ENCODE measurements around the gene BCR.

The BCR gene

DNA sequence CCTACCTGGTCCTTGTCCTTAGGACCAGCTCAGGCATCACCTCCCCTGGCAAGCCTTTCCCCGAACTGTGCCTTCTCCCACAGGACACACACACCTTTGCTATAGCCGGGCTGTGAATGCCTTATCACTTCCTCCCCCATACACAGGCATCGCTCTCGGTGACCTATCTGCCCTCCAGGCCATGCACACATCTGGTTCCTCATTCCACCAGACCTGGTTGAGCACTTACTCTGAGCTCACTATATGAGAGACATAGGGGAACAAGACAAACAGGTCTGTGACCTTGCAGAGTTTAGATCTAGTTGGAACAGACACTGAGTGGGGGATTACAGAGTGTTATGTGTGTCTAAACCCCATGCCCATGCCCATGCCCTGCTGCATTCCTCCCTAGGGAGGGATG lies 3.1 kb upstream of the BCR start:
- ATAC-seq (no peak), DNase-seq (no peak)

- ATAC-seq (no peak), DNase-seq (peak; percentile 77)
Observed at GRCh38 chr22:23178512-23179254, 1.6 kb upstream of the BCR start.

DNA sequence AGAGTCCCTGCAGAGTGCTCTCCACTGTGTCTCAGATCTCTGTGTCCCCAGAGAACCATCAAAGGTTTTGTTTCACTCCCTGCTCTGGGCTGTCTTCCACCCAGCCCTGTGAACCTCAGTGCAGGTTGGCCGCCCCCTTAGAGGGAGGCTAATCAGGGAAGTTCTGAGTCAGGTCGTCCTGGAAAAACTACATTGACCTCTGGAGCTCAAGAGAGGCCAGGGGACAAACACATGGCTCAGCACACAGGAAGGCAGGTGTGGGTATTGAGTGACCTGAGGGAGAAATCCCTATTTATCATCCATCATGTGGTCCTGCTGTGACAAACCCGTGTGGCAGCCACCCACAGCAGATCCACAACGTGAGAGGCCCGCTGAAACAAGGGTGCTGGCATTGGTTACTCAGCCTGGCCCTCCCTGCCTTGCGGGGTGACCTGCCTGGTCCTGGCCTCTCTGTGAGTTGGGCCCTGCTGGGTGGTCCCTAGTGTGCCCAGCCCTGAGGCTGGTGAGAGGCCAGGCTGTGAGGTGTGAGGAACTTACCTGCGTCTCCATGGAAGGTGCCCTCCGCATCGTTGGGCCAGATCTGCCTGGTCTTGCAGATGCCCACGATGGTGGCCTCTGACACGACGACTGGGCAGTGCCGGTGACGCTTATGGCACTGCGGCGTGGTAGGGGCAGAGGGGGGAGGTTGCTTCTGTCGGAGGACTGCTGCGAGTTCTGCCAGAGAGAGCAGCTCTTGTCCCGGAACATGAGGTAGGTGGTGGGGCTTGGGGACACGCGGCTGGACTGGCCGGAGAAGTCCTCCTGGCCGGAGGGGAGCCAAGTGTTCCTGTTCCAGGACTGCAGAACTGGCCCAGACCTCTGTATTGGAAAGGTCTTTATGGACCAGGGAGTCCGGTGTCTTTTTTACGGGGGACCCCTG lies 669 bp upstream of the BCR start:
- peak; percentile 39 for DNase-seq
- ATAC-seq, result peak; percentile 5

DNA sequence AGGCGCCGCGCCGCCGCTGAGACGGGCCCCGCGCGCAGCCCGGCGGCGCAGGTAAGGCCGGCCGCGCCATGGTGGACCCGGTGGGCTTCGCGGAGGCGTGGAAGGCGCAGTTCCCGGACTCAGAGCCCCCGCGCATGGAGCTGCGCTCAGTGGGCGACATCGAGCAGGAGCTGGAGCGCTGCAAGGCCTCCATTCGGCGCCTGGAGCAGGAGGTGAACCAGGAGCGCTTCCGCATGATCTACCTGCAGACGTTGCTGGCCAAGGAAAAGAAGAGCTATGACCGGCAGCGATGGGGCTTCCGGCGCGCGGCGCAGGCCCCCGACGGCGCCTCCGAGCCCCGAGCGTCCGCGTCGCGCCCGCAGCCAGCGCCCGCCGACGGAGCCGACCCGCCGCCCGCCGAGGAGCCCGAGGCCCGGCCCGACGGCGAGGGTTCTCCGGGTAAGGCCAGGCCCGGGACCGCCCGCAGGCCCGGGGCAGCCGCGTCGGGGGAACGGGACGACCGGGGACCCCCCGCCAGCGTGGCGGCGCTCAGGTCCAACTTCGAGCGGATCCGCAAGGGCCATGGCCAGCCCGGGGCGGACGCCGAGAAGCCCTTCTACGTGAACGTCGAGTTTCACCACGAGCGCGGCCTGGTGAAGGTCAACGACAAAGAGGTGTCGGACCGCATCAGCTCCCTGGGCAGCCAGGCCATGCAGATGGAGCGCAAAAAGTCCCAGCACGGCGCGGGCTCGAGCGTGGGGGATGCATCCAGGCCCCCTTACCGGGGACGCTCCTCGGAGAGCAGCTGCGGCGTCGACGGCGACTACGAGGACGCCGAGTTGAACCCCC lies 798 bp downstream of the BCR start:
- ATAC-seq, result no peak

DNA sequence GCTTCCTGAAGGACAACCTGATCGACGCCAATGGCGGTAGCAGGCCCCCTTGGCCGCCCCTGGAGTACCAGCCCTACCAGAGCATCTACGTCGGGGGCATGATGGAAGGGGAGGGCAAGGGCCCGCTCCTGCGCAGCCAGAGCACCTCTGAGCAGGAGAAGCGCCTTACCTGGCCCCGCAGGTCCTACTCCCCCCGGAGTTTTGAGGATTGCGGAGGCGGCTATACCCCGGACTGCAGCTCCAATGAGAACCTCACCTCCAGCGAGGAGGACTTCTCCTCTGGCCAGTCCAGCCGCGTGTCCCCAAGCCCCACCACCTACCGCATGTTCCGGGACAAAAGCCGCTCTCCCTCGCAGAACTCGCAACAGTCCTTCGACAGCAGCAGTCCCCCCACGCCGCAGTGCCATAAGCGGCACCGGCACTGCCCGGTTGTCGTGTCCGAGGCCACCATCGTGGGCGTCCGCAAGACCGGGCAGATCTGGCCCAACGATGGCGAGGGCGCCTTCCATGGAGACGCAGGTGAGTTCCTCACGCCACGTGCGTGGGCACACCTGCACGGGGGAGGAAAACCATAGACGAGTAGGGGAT lies 1.5 kb downstream of the BCR start:
- ATAC-seq (no peak), DNase-seq (peak; percentile 29)

More for the DNA sequence above, 798 bp downstream of the BCR start:
- DNase-seq, result peak; percentile 30

DNA sequence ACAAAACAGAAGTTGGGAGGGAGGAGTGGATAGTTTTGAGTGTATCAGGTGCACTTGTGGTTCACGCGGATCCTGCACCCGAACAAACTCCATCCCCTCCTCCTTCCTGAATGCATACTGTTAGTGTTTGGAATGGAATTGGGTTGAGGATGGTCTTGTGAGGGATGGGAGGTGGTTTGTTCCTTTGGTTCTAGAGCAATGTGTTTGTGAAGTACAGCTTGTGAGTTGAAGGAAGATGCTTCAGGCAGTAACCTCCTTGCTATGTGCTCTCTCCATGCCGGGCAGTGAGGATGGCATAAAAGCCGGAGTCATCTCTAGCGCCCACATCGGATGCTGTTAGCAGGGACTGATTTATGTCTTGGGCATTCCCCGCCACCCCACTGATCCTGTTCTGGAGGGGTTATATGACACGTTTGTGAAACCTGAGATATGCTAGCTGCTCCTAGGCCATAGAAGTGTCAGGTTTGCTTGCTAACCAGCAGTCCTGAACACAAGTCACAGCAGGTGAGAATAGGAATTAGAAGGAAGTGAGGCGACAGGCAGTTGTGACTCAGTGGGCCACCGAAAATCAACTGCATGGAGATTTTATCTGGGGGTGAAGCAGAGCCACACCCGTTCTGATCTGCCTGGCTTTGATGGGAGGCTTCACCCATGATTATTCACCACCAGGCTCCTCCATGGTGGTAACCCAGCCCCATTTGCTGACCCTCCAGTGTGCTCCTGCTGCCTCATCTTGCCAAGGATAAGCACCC lies 2.2 kb downstream of the BCR start:
- ATAC-seq, result peak; percentile 67
- DNase-seq, result peak; percentile 73

DNA sequence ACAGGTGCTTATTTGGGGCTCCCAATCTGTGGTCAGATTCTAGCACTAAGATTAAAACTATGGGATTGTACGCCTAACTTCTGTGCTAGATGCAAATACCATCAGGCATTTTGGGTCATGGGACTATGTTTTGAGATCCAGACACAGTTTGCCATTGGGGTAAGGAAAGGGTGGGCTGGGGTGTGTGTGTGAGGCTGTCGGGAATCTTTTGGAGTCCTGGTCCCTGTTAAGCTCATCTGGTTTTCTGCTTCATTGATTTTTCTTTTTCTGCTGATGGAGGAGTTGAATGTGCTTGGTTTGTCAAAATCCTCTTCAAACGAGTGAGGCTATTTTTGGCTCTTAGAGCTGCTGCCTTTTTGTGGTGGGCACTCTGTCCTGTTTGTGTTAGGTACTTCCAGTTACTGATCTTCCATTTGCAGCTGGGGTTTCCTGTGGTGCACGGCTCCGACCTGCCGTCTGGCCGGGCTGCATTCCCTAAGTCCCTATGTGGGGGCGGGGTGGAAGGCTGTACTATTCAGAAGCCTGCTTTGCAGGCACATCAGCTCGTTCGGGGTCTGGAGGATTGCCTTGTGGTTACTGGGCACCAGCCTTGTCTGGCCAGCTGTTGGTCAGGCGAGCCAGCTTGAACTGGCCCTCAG lies 2.9 kb downstream of the BCR start:
- ATAC-seq, result no peak
- DNase-seq, result no peak

DNA sequence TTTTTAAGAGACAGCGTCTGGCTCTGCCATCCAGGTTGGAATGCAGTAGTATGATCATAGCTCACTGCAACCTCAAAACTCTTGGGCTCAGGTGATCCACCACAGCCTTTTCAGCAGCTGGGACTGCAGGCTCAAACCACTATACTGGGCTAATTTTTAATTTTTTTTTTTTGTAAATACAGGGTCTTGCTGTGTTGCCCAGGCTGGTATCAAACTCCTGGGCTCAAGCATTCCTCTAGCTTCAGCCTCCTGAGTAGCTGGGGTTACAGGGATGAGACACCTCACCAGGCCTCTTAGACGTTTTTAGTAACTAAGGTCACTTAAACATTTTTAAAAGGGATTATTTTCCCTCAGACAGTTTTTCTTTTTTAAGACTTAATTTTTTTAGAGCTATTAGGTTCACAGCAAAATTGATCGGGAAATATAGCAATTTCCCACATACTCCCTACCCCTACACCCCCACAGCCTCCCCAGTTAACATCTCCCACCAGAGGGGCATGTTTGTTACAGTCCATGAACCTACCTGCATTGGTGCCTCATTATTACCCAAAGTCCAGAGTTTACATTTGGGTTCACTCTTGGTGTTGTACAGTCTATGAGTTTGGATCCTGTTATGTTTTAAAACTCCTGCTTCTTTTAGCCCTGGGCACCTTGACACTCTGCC lies 3.9 kb downstream of the BCR start:
- ATAC-seq (no peak), DNase-seq (no peak)

DNA sequence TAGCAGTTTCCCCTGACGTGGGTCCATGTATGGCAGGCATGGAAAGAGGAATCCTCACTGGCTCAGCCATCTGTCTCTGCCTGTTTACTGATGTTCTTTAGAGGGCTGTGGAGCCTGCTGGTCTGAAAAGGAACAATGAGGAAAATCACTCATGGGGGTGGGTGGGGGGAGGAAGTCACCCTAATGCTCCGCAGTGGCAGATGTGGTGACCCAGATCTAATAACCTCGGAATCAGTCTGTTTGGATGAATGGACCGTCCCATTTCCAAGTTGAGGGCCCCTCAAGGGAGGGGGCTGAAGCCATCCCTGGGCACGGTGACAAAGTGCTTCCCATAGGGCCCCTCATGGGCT lies 4.4 kb downstream of the BCR start:
- ATAC-seq, result no peak
- no peak for DNase-seq

GRCh38 chr22:23187211-23187610 lies 6.9 kb downstream of the BCR start:
- no peak for ATAC-seq
- no peak for DNase-seq

DNA sequence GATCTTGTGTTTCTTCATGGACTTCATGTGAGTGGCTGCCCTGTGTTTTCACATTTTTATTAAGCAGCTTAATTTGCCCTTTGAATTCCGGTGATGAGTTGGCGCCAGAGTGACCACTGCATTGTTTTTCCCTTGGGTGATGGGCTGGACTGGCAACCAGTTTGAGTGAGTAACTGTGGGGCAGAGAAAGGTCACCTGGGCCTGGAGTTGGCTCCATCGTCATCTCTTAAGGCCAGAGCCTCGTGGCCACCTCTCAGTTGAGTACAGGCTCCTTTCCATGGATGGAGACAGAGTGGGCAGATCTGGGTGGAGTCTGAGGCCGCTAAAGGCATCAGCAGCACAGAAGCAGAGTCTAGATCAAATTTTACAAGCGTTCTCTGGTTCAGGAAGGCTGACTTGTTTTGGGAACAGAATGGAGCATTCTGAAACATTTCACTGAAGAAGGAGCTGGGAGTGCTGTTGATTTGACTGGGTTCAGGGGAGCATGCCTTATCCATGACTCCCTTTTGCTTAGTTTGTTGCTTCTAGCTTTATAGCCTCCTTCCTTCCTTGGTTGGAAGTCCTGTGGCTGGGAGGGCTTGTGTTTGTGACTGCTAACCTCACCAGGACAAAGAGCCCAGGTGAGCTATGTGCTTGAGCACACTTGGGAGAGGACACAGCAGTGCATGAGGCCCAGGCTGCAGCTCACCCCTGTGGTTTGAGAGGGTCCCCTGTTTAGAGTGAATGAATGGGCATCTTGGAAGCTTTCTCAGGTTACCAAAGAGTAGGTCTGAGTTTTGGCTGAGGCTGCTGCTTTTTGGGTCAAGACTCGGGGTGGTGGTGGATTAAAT lies 7.8 kb downstream of the BCR start:
- DNase-seq (no peak), ATAC-seq (no peak)

GRCh38 chr22:23190526-23190925 lies 10.2 kb downstream of the BCR start:
- no peak for ATAC-seq
- no peak for DNase-seq

DNA sequence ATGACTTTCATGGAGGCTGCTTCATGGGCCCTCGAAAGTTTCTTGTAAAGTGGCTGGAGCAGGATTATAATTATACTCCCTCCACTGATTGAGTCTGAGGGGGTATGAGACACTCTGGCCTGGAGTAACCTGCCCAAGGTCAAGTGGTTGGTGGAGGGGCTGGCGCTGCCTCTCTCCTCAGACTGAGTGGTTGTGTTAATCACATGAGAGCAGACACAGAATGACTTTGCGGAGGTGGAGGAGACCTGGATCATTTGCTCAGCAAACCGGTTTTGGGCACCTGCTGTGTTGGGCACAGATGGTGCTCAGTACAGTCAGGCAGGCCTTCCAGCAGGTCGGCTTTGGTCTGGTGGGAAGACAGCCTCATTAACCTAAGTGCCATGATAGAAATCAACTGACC lies 11.8 kb downstream of the BCR start:
- ATAC-seq, result no peak

DNA sequence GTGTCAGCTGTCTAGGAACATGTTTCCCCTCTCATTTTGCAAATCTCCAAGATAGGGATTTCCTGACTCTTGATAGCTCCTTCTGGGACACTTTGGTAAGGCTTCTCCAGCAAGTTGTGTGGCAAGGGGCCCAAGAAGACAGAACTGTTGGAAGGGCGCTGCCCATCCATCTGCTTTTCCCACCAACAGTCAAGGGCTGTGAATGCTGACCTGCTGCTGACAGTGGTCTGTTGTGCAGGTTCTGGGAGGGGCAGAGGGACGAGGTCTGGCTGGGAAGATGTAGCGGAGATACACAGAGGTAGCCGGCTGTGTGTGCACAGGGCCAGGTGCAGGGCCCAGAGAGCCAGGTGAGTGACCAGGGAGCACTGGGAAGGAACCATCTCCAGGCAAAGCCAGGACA lies 12.2 kb downstream of the BCR start:
- ATAC-seq (no peak), DNase-seq (no peak)

More for the DNA sequence above, 11.8 kb downstream of the BCR start:
- DNase-seq, result no peak

DNA sequence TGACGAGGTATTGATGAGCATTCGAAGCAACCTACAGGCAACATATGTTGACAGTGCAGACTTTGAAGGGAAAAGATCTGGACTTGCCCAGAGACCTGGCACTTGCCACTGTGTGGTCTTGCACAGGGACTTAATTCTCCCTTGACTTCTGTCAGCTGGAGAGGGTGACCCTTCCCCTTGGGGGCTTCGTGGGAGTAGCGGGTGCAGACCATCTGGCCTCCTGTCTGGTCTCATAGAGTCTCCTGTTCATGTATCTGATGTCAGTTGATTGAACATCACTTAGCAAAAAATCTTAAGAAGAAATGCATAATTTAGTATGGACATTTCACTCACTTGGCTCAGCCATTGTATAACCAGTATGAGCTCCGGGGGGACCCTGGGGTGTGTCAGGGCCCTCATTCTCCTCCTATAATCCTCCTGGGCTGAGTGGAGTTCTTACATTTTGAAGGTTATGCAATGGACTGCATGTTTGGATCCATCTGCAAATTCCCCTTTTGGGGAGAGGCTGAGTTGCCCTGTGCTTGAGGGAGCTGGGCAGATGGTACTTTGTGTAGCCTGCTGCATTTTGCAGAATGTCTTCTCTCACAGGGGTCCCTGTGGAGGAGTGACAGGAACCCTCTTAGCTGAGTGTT lies 13.0 kb downstream of the BCR start:
- no peak for ATAC-seq
- no peak for DNase-seq

DNA sequence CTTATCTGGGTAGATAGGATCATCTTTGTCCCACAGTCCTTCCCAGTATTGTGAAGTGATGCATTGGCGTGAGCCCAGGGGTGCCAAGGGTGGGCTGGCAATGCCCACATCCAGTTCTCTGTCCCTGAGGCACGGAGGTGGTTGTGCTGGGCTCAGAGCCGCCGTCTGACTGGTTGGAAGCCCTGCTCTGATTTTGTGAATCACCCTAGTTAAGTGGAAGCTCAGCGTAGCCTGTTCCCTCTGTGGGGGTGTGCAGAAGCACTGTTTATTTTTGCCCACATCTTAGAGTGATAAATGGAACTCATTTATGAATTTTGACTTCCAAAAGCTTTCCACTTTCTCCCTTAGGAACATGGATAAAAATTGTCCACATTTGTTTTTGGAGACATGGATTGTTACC lies 13.6 kb downstream of the BCR start:
- no peak for ATAC-seq
- DNase-seq, result no peak

GRCh38 chr22:23196165-23196564 lies 15.9 kb downstream of the BCR start:
- DNase-seq (no peak), ATAC-seq (no peak)

DNA sequence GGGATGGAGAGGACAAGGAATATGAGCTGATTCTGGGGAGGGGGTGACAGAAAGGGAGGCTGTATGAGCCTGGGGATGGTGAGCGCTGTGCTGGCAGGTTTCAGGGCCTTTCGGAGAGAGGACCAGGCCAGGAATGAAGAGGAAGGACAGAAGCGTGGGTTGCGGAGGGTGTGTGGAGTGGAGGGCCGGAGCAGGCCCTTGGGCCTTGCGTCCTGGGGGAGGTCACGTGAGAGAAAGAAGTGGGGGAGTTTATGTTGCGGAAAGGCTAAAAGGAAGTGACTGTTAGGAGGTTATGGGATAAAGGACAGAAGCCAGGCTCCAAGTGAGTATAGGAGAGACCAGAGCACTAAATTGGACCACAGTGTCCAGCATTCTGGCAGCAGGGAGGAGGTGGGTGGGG lies 17.5 kb downstream of the BCR start:
- no peak for DNase-seq
- no peak for ATAC-seq

DNA sequence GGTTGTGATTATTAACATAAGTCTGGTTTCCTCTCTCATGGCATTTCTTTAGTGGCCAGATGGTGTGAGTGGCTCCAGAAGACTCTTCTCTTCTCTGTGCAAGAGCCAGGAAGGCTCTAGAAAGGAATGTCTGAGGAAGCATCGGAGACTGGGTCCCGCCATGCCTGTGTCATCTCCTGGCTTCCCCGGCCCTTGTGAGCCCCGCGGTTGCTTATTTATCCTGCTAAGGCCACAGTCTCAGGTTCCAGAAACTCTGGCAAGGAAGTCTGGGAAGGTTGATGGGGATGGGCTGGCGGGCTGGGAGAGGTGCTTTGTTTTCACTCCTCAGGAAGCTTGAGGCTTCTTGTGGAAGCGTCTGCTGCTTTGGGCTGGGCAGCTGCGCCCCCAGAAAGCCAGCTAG lies 18.9 kb downstream of the BCR start:
- no peak for ATAC-seq
- DNase-seq, result no peak

Measured in stimulated activated naive CD8-positive, alpha-beta T cell treated with anti-CD3 and anti-CD28 coated beads, Interleukin-15, Interleukin-2, amounts not matched to agents 100 U/mL and 50 U/mL, for 24 hours (primary cell).